Mucosa of stomach (tissue), 1 donor: ENCODE measurements around the gene MAP4K2.
A peak's percentile ranks its signal among the peaks of the same experiment; 100 is the strongest.
"Not testable (repeated sequence)": the region's sequence is repeated elsewhere in the genome, so short reads cannot be mapped to it uniquely, and the experiment has no call there.

Experiments
- H3K27me3 ChIP-seq: one replicate; pipeline ENCODE4 v1.7.0; 2013; ENCODE audit warnings: mild to moderate bottlenecking, low read length; ENCODE audit not compliant: control insufficient read depth, insufficient read depth
- H3K36me3 ChIP-seq: one replicate; pipeline ENCODE4 v1.7.0; 2013; ENCODE audit warnings: low read length; ENCODE audit not compliant: control insufficient read depth, insufficient read depth
- H3K4me1 ChIP-seq: one replicate; pipeline ENCODE4 v1.7.0; 2013; ENCODE audit warnings: mild to moderate bottlenecking, low read length; ENCODE audit not compliant: control insufficient read depth, insufficient read depth
- H3K4me3 ChIP-seq: one replicate; pipeline ENCODE4 v1.7.0; 2013; ENCODE audit warnings: low read length
- H3K9ac ChIP-seq: one replicate; pipeline ENCODE4 v1.7.0; 2013; ENCODE audit warnings: mild to moderate bottlenecking, low read length, moderate library complexity
- H3K9me3 ChIP-seq: one replicate; pipeline ENCODE4 v1.7.0; 2013; ENCODE audit warnings: mild to moderate bottlenecking, low read length, moderate library complexity; ENCODE audit not compliant: control insufficient read depth
- donor health status: Pancreatic carcinoma.

The MAP4K2 gene

GRCh38 chr11:64817476-64817875 is 14.5 kb upstream of the MAP4K2 start:
- H3K4me3 ChIP-seq, result no peak overlapping the region
- no peaks in the 10 kb centered on the region for H3K9me3 ChIP-seq
- H3K4me1 ChIP-seq, result no peaks in the 10 kb centered on the region
- no peaks in the 10 kb centered on the region for H3K36me3 ChIP-seq
- H3K9ac ChIP-seq, result no peak overlapping the region
- H3K27me3 ChIP-seq, result no peaks in the 10 kb centered on the region

DNA sequence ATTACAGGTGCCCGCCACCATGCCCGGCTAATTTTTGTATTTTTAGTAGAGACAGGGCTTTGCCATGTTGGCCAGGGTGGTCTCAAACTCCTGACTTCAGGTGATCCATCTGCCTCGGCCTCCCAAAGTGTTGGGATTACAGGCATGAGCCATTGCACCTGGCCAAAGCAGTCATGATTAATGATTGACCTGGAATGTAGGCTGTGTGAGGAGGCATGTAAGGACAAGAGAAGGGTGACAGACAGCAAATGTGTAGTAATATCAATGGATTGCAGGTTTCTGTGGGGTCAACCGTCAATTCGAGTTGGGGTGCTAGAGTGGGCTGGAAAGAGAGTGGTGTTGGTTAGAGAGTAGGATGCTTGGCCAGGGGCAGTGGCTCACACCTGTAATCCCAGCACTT is 12.4 kb upstream of the MAP4K2 start:
- H3K9me3 ChIP-seq, H3K27me3 ChIP-seq, H3K36me3 ChIP-seq, H3K4me1 ChIP-seq, H3K9ac ChIP-seq, H3K4me3 ChIP-seq: not testable (repeated sequence)

- Histone ChIP-seq H3K9ac (no peak overlapping the region), H3K9me3 (no peaks in the 10 kb centered on the region), H3K27me3 (no peaks in the 10 kb centered on the region), H3K36me3 (no peaks in the 10 kb centered on the region), H3K4me3 (no peak overlapping the region), H3K4me1 (peaks cover under 1% of the 10 kb centered on the region)
Measured at GRCh38 chr11:64814712-64815187, 11.7 kb upstream of the MAP4K2 start.

GRCh38 chr11:64813826-64814225 is 10.8 kb upstream of the MAP4K2 start:
- H3K9ac ChIP-seq, result no peak overlapping the region

DNA sequence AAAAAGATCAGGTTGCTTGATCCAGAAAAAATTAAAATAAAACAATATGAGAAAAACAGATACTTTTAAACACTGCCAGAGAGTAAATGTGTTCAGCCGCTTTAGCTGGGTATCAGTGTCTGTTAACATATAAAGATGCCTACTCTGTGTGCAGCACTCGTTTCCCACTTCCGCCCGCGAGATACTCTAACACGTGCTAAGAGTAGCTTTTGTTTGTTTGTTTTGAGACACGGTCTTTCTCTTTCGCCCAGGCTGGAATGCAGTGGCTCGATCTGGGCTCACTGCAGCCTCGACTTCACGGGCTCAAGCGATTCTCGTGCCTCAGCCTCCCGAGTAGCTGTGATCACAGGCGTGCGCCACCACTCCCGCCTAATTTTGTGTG is 7.9 kb upstream of the MAP4K2 start:
- Histone ChIP-seq H3K27me3 (no peaks in the 10 kb centered on the region), H3K36me3 (peaks cover 5% of the 10 kb centered on the region), H3K4me3 (peak overlapping the region; percentile 94), H3K9ac (no peak overlapping the region), H3K9me3 (no peaks in the 10 kb centered on the region), H3K4me1 (peaks cover 7% of the 10 kb centered on the region)

More at GRCh38 chr11:64813826-64814225, 10.8 kb upstream of the MAP4K2 start:
- Histone ChIP-seq H3K9me3 (no peaks in the 10 kb centered on the region), H3K27me3 (no peaks in the 10 kb centered on the region), H3K36me3 (no peaks in the 10 kb centered on the region), H3K4me1 (peaks cover 7% of the 10 kb centered on the region), H3K4me3 (no peak overlapping the region)

- H3K9ac ChIP-seq, result peak within 1 kb of the TSS; percentile 70
- H3K9me3 ChIP-seq, result no peaks in the 10 kb centered on the region
- peaks cover 10% of the 10 kb centered on the region for H3K36me3 ChIP-seq
- H3K27me3 ChIP-seq, result no peaks in the 10 kb centered on the region
- peaks cover 7% of the 10 kb centered on the region for H3K4me1 ChIP-seq
- peak within 1 kb of the TSS; percentile 94 for H3K4me3 ChIP-seq
Measured at GRCh38 chr11:64810271-64810890, 7.4 kb upstream of the MAP4K2 start, which contains the start of gene MEN1. MEN1 (minus strand) TSS chr11:64810551; CDS start chr11:64810109, 442 bp downstream.

GRCh38 chr11:64809781-64810241 is 6.8 kb upstream of the MAP4K2 start:
- Histone ChIP-seq H3K27me3 (no peaks in the 10 kb centered on the region), H3K9me3 (no peaks in the 10 kb centered on the region), H3K36me3 (peaks cover 13% of the 10 kb centered on the region), H3K4me3 (peak overlapping the region; percentile 94), H3K4me1 (peaks cover 7% of the 10 kb centered on the region), H3K9ac (peak overlapping the region; percentile 70)

GRCh38 chr11:64805481-64805880 is 2.5 kb upstream of the MAP4K2 start:
- no peak overlapping the region for H3K9ac ChIP-seq
- H3K9me3 ChIP-seq, result no peaks in the 10 kb centered on the region
- peaks cover 31% of the 10 kb centered on the region for H3K4me1 ChIP-seq
- H3K27me3 ChIP-seq, result no peaks in the 10 kb centered on the region
- peaks cover 13% of the 10 kb centered on the region for H3K36me3 ChIP-seq
- no peak overlapping the region for H3K4me3 ChIP-seq

GRCh38 chr11:64804346-64805210 is 1.6 kb upstream of the MAP4K2 start:
- peaks cover 13% of the 10 kb centered on the region for H3K36me3 ChIP-seq
- H3K9me3 ChIP-seq, result no peaks in the 10 kb centered on the region
- H3K4me1 ChIP-seq, result peaks cover 29% of the 10 kb centered on the region
- no peaks in the 10 kb centered on the region for H3K27me3 ChIP-seq
- no peak overlapping the region for H3K4me3 ChIP-seq
- H3K9ac ChIP-seq, result no peak overlapping the region

DNA sequence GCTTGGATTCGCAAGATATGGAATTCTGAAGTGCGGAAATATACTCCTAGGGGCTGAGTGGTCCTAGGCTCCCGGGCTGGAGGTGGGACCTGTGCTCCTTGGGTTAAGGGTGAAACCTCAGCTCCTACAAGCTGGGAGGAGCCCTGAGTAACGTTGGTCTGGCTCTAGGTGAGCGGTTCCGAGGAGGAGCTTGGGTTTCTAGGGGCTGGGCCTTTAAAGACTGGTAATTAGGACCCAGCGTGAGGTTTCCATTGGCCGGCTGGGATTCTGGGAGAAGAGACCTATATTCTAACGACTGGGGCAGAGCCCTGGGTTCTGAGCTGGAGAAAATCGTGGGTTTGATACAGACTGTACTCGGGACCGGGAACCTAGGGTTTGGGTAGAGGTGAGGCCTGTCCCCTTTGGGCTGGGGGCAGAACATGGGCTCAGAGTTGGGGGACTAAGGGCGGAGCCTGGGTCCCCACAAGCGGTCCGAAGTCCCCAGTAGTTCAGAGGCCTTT is 882 bp upstream of the MAP4K2 start:
- peak overlapping the region; percentile 65 for H3K9ac ChIP-seq
- peaks cover 24% of the 10 kb centered on the region for H3K4me1 ChIP-seq
- H3K36me3 ChIP-seq, result peaks cover 13% of the 10 kb centered on the region
- H3K4me3 ChIP-seq, result peak overlapping the region; percentile 82
- no peaks in the 10 kb centered on the region for H3K27me3 ChIP-seq
- H3K9me3 ChIP-seq, result no peaks in the 10 kb centered on the region

- Histone ChIP-seq H3K36me3 (peaks cover 13% of the 10 kb centered on the region), H3K9me3 (no peaks in the 10 kb centered on the region), H3K9ac (peak overlapping the region; percentile 28), H3K27me3 (no peaks in the 10 kb centered on the region), H3K4me3 (peak overlapping the region; percentile 19), H3K4me1 (peaks cover 24% of the 10 kb centered on the region)
Measured at GRCh38 chr11:64802370-64803157, 450 bp downstream of the MAP4K2 start.
